ENCODE data around the gene ZC3H7B. TPM values are rescaled to one million over a fixed set of nuclear protein-coding genes. Genes with fewer than 3 reads are reported as not detected.

The ZC3H7B gene
- total RNA-seq, 1 experiment from 2014 or later = 62.7 TPM

- Histone ChIP-seq H3K9me2 (ENCODE audit: insufficient read depth) (no peaks in the 10 kb centered on the region), H3K4me3 (no peak overlapping the region), H4K20me1 (ENCODE audit: insufficient read depth) (peaks cover 7% of the 10 kb centered on the region), H3K36me3 (ENCODE audit: low read depth) (peaks cover 52% of the 10 kb centered on the region), H3K27ac (no peak overlapping the region), H3K79me2 (ENCODE audit: low read depth) (0 out of 2 replicates have a peak, but pooled peaks cover 10% of the 10 kb centered on the region), H3K9me3 (ENCODE audit: insufficient read depth, low read depth) (no peaks in the 10 kb centered on the region), H3K4me1 (replicated peaks; ENCODE audit: insufficient read depth) (peaks cover 21% of the 10 kb centered on the region), H2AFZ (no peak overlapping the region), H3K27me3 (ENCODE audit: insufficient read depth, low read depth) (no peaks in the 10 kb centered on the region), H3K4me2 (no peak overlapping the region), H3F3A (ENCODE audit: insufficient read depth, low read depth) (peaks cover 22% of the 10 kb centered on the region; the same call in 1 of the 2 replicates)
- TF ChIP-seq CTCF (conservative IDR thresholded peaks at IDR 0.05) (no peak), EZH2 (IDR thresholded peaks at IDR 0.05; ENCODE audit: low read depth) (no peak)
- no TSS peak for BruUV-seq (replicated peaks)
- DNase-seq = no peak
- intact Hi-C loops (cut with micrococcal nuclease; ENCODE audit: unreplicated experiment) = no loop called here
- ChIA-PET POLR2A (ENCODE audit: unreplicated experiment) (no interaction called here), CTCF (no interaction called here)
Measured at GRCh38 chr22:41260871-41261270, 40.5 kb upstream of the ZC3H7B start.

DNA sequence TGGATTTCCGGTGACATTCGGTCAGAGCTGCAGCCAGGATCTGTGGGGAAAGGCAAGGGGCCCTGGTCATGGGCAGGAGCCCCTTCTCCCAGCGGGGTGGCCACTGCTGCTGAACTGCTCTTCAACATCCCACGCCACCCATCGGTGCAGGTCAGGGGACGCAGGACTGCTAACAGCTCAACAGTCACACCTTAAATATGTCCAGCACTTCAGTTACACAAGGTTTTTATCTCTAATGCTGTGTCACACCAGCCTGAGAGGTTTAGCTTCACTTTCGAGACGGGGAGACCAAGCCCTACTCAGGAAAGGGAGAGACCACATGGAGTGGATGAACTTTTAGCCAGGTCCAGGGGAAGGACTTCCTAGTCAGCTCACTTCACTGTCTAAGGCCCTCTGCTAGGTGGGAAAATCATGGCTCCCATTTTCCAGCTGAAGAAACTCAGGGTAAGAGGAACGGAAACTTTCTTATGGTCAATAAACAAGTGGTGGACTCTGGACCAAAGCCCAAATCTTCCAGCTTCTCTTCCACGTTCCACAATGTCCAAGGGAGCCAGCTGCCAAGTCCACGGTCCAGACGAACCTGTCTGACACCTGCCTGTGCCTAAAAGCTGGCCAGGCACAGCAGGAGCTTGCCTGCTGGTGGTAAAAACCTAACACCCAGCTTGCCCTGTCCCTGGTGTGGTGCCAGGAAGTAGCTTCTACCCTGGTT, 39.6 kb upstream of the ZC3H7B start:
- Histone ChIP-seq H3K4me3 (no peak overlapping the region), H3F3A (ENCODE audit: insufficient read depth, low read depth) (peaks cover 27% of the 10 kb centered on the region; the same call in 1 of the 2 replicates), H3K79me2 (ENCODE audit: low read depth) (0 out of 2 replicates have a peak, but pooled peaks cover 8% of the 10 kb centered on the region), H3K36me3 (ENCODE audit: low read depth) (peaks cover 48% of the 10 kb centered on the region), H3K4me1 (replicated peaks; ENCODE audit: insufficient read depth) (peaks cover 13% of the 10 kb centered on the region), H3K27ac (no peak overlapping the region), H2AFZ (no peak overlapping the region), H3K27me3 (ENCODE audit: insufficient read depth, low read depth) (no peaks in the 10 kb centered on the region), H3K4me2 (no peak overlapping the region), H4K20me1 (ENCODE audit: insufficient read depth) (peaks cover 11% of the 10 kb centered on the region; the same call in 1 of the 2 replicates), H3K9me2 (ENCODE audit: insufficient read depth) (no peaks in the 10 kb centered on the region), H3K9me3 (ENCODE audit: insufficient read depth, low read depth) (no peaks in the 10 kb centered on the region)
- intact Hi-C loops (cut with micrococcal nuclease; ENCODE audit: unreplicated experiment) = no loop called here
- POLR2A ChIA-PET (ENCODE audit: unreplicated experiment) = no interaction called here
- no peak for TF ChIP-seq CTCF (conservative IDR thresholded peaks at IDR 0.05)
- no peak for TF ChIP-seq EZH2 (IDR thresholded peaks at IDR 0.05; ENCODE audit: low read depth)
- no peak for DNase-seq
- BruUV-seq (replicated peaks) = no TSS peak
- CTCF ChIA-PET = no interaction called here

GRCh38 chr22:41262250-41262765, 39.0 kb upstream of the ZC3H7B start:
- H3K27me3 ChIP-seq (ENCODE audit: insufficient read depth, low read depth) = no peaks in the 10 kb centered on the region
- H3K79me2 ChIP-seq (ENCODE audit: low read depth) = 0 out of 2 replicates have a peak, but pooled peaks cover 8% of the 10 kb centered on the region
- peaks cover 7% of the 10 kb centered on the region for H3K4me1 ChIP-seq (replicated peaks; ENCODE audit: insufficient read depth)
- peaks cover 45% of the 10 kb centered on the region for H3K36me3 ChIP-seq (ENCODE audit: low read depth)
- no peak overlapping the region for H3K4me3 ChIP-seq
- no peak overlapping the region for H3K27ac ChIP-seq
- intact Hi-C loops (cut with micrococcal nuclease; ENCODE audit: unreplicated experiment) = no loop called here
- TF ChIP-seq CTCF (conservative IDR thresholded peaks at IDR 0.05) (no peak), EZH2 (IDR thresholded peaks at IDR 0.05; ENCODE audit: low read depth) (no peak)
- DNase-seq = no peak
- H2AFZ ChIP-seq = no peak overlapping the region
- no peak overlapping the region for H3K4me2 ChIP-seq
- peaks cover 23% of the 10 kb centered on the region; the same call in 1 of the 2 replicates for H3F3A ChIP-seq (ENCODE audit: insufficient read depth, low read depth)
- ChIA-PET POLR2A (ENCODE audit: unreplicated experiment) (no interaction called here), CTCF (no interaction called here)
- peaks cover 13% of the 10 kb centered on the region; the same call in 1 of the 2 replicates for H4K20me1 ChIP-seq (ENCODE audit: insufficient read depth)
- H3K9me2 ChIP-seq (ENCODE audit: insufficient read depth) = no peaks in the 10 kb centered on the region
- BruUV-seq (replicated peaks) = no TSS peak
- no peaks in the 10 kb centered on the region for H3K9me3 ChIP-seq (ENCODE audit: insufficient read depth, low read depth)

Data from PC-9 (cell line).